Smooth muscle cell (in vitro differentiated cells): Measurements from ENCODE around the gene CCDC51. TPM values are rescaled to one million over a fixed set of nuclear protein-coding genes. Genes with fewer than 3 reads are reported as not detected.

Experiments
- DNase-seq: peaks from one replicate; lab custom pipeline; 2025; ENCODE audit not compliant: unreplicated experiment; lab: John Stamatoyannopoulos, UW
- H2AFZ ChIP-seq: fragments of 200-600 bp; sonication (generic); 2 replicates; pipeline ENCODE4 v1.6.0; 2016; ENCODE audit warnings: antibody characterized with exemption, low read depth, mild to moderate bottlenecking
- H3F3A ChIP-seq: fragments of 200-600 bp; sonication (generic); 2 replicates; pipeline ENCODE4 v1.6.0; 2017; ENCODE audit warnings: antibody characterized with exemption, low read depth
- H3K27ac ChIP-seq: fragments of 200-600 bp; sonication (generic); 2 replicates; pipeline ENCODE4 v1.5.1; 2016; ENCODE audit warnings: low read depth, mild to moderate bottlenecking
- H3K27me3 ChIP-seq: fragments of 200-600 bp; sonication (generic); 2 replicates; pipeline ENCODE4 v1.6.1; 2016; ENCODE audit warnings: low read depth, mild to moderate bottlenecking
- H3K36me3 ChIP-seq: fragments of 200-600 bp; sonication (generic); 2 replicates; pipeline ENCODE4 v1.5.1; 2016; ENCODE audit warnings: low read depth
- H3K4me1 ChIP-seq: fragments of 200-600 bp; sonication (generic); 2 replicates; pipeline ENCODE4 v1.5.1; 2016; ENCODE audit warnings: low read depth
- H3K4me2 ChIP-seq: fragments of 200-600 bp; sonication (generic); 2 replicates; pipeline ENCODE4 v1.6.0; 2016; ENCODE audit warnings: mild to moderate bottlenecking
- H3K4me3 ChIP-seq: fragments of 200-600 bp; sonication (generic); 2 replicates; pipeline ENCODE4 v1.5.1; 2016; ENCODE audit warnings: mild to moderate bottlenecking
- H3K79me2 ChIP-seq: fragments of 200-600 bp; sonication (generic); 2 replicates; pipeline ENCODE4 v1.6.0; 2016; ENCODE audit warnings: low read depth, mild to moderate bottlenecking
- H3K9ac ChIP-seq: fragments of 200-600 bp; sonication (generic); 2 replicates; pipeline ENCODE4 v1.6.0; 2016; ENCODE audit warnings: low read depth
- H3K9me3 ChIP-seq: fragments of 200-600 bp; sonication (generic); replicated peaks from 2 replicates; pipeline ENCODE4 v1.5.1; 2016; ENCODE audit warnings: low read depth
- H4K20me1 ChIP-seq: fragments of 200-600 bp; sonication (generic); 2 replicates; pipeline ENCODE4 v1.6.0; 2016; ENCODE audit warnings: low read depth
- CTCF ChIP-seq: fragments of 200-600 bp; sonication (generic); IDR thresholded peaks from 2 replicates; pipeline ENCODE4 v1.5.1; 2017; ENCODE audit warnings: borderline replicate concordance, mild to moderate bottlenecking, antibody characterized with exemption; ENCODE audit not compliant: insufficient read depth, poor library complexity, severe bottlenecking
- WGBS: methylation state at CpG from one replicate; pipeline ENCODE4 v1.1.7; 2016; ENCODE audit warnings: low lambda C conversion rate; 5-methylcytosine and 5-hydroxymethylcytosine counted together
- polyA plus RNA-seq: library from polyadenylated mRNA; unstranded; fragments of >200 nt; fragmentation: Nextera tagmentation; extraction: Ambion mirVana; gene quantifications from 2 replicates; pipeline ENCODE4 v1.2.1, GENCODE V29; 2016
- total RNA-seq: library from RNA; depleted of rRNA; stranded (reverse); fragments of >200 nt; gene quantifications from 2 replicates; pipeline ENCODE4 v1.2.3, GENCODE V29; 2014

Gene CCDC51
- total and polyA plus RNA-seq, 2 experiments from 2014 or later: 9.0 to 18.3 TPM

GRCh38 chr3:48422272-48422671 lies 17.6 kb downstream of the CCDC51 start:
- Histone ChIP-seq H3K4me1 (peaks cover 9% of the 10 kb centered on the region), H3K36me3 (no peaks in the 10 kb centered on the region), H3K79me2 (peaks cover 14% of the 10 kb centered on the region), H3K4me3 (no peak overlapping the region), H3K9me3 (no peaks in the 10 kb centered on the region), H3K27me3 (no peaks in the 10 kb centered on the region), H3K4me2 (no peak overlapping the region), H3F3A (no peaks in the 10 kb centered on the region), H3K27ac (no peak overlapping the region), H2AFZ (no peak overlapping the region), H3K9ac (no peak overlapping the region), H4K20me1 (peaks cover 75% of the 10 kb centered on the region)
- WGBS: 95% methylated on average over 3 of the region's 3 CpGs
- DNase-seq: no peak
- TF ChIP-seq CTCF: no peak

DNA sequence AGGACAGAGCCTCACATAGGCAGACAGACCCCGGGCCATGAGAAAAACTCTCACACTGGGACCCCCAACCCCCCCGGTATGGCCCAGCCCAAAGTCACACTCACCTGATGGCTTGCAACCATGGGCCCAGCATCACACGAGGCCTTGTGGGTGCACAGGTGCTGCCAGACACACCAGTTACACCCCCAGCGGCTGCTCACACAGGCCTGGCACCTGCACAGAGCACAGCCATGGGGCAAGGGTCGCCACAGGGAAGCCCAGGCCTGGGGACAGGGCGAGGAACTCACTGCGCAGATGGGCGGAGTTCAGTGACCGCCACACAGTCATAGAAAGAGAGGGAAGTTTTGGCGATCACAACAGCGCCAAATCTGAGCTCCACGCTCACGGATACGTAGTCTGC lies 19.4 kb downstream of the CCDC51 start:
- no peaks in the 10 kb centered on the region for H3K36me3 ChIP-seq
- WGBS: 98% methylated on average over 14 of the region's 14 CpGs

GRCh38 chr3:48419597-48419996 lies 20.3 kb downstream of the CCDC51 start:
- Histone ChIP-seq H3K4me1 (no peaks in the 10 kb centered on the region), H3K27me3 (no peaks in the 10 kb centered on the region), H3K36me3 (no peaks in the 10 kb centered on the region), H3K9ac (no peak overlapping the region), H3K79me2 (no peaks in the 10 kb centered on the region), H3K9me3 (no peaks in the 10 kb centered on the region), H3F3A (no peaks in the 10 kb centered on the region), H4K20me1 (peaks cover 51% of the 10 kb centered on the region), H3K4me2 (no peak overlapping the region), H2AFZ (no peak overlapping the region), H3K27ac (no peak overlapping the region), H3K4me3 (no peak overlapping the region)
- WGBS: 93% methylated on average over 17 of the region's 17 CpGs
- TF ChIP-seq CTCF: no peak
- no peak for DNase-seq

More for the DNA sequence above, 19.4 kb downstream of the CCDC51 start:
- Histone ChIP-seq H3K4me2 (no peak overlapping the region), H3K27me3 (no peaks in the 10 kb centered on the region), H3K9me3 (no peaks in the 10 kb centered on the region), H3K27ac (no peak overlapping the region), H3K9ac (no peak overlapping the region), H2AFZ (no peak overlapping the region), H3F3A (no peaks in the 10 kb centered on the region), H4K20me1 (peaks cover 60% of the 10 kb centered on the region), H3K4me1 (no peaks in the 10 kb centered on the region), H3K4me3 (no peak overlapping the region), H3K79me2 (peaks cover 5% of the 10 kb centered on the region)
- DNase-seq: no peak
- TF ChIP-seq CTCF: no peak

GRCh38 chr3:48419149-48419548 lies 20.8 kb downstream of the CCDC51 start:
- WGBS: 95% methylated on average over 9 of the region's 9 CpGs

More at GRCh38 chr3:48419149-48419548, 20.8 kb downstream of the CCDC51 start:
- no peaks in the 10 kb centered on the region for H3K27me3 ChIP-seq
- H4K20me1 ChIP-seq: peaks cover 46% of the 10 kb centered on the region
- H3K9me3 ChIP-seq: no peaks in the 10 kb centered on the region
- H3K4me2 ChIP-seq: no peak overlapping the region
- H3K79me2 ChIP-seq: no peaks in the 10 kb centered on the region
- no peak for TF ChIP-seq CTCF
- H3K4me1 ChIP-seq: no peaks in the 10 kb centered on the region
- no peak overlapping the region for H3K27ac ChIP-seq
- H2AFZ ChIP-seq: no peak overlapping the region
- DNase-seq: no peak
- no peaks in the 10 kb centered on the region for H3K36me3 ChIP-seq
- H3K9ac ChIP-seq: no peak overlapping the region
- no peak overlapping the region for H3K4me3 ChIP-seq
- H3F3A ChIP-seq: no peaks in the 10 kb centered on the region
